ENCODE measurements around the gene CNKSR3. TPM values are rescaled to one million over a fixed set of nuclear protein-coding genes. Genes with fewer than 3 reads are reported as not detected.

Gene CNKSR3
- total RNA-seq, 1 donor: 2.4 TPM

DNA sequence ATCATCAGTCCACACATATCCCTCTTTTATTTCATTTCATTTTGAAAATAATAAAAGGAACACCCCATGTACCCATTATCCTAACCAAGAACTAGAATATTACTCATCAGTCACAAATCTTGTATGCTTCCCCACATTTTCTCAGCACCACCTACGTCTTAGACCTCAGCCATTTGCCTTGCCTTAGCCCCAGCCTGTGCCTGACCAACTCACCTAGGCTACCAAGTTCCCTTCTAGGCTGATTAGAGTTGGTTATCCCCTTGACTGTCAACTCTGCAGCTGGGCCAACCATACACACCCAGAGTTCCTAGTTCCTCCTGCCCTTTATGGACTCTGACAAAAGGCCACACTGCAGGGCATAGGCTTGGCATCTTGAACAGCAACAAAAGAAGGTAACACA is 120.5 kb downstream of the CNKSR3 start:
- DNase-seq (ENCODE audit: low read depth in 2 of 3, low spot score in 2 of 3): no peak

DNA sequence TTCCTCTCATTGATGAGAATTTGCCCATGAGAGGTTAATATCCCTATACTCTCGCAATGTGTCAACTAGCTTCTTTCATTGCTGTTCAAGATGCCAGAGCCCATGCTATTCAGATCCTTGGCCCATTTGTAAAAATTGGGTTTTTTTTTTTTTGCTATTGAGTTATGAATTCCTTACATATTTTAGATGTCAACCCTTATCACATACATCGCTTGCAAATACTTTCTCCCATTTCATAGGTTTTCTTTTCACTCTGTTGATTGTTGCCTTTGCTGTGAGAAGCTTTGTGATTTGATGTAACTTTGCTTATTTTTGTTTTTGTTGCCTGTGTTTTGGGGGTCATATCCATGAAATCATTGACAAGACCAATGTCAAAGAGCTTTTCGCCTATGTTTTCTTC is 121.7 kb downstream of the CNKSR3 start:
- DNase-seq (ENCODE audit: low read depth in 2 of 3, low spot score in 2 of 3): no peak

DNA sequence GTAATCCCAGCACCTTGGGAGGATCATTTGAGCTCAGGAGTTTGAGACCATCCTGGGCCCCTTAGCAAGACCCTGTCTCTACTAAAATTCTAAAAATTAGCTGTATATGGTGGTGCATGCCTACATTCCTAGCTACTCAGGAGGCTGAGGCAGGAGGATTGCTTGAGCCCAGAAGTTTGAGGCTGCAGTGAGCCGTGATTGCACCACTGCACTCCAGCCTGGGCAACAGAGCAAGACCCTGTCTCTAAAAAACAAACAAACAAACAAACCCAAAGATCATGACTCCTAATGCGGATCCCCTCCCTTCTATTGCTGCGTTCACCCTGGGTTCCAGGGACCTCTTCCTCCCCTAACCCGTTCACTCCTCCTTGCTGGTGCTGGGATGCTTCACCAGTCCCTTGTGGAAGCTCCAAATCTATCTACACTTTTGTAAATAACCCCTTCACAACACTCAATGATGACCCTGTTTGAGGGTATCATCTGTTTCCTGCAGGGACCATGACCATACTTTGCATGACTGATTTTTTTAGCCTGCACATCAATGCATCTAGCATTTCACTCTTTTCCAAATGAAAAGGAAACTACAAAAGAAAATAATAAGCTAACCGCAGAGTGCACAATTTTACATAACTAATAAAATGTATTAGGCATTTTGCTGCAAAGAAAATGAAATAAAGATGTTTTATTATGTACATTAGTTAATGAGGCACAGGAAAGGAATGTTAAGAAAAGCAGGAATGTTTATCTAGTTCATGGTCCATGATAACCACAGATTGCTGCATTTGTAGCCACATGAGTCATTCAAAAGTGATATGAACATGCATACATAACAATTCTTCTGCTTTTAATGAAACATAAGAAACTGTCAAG is 123.4 kb downstream of the CNKSR3 start:
- DNase-seq (ENCODE audit: low read depth in 2 of 3, low spot score in 2 of 3): no peak

DNA sequence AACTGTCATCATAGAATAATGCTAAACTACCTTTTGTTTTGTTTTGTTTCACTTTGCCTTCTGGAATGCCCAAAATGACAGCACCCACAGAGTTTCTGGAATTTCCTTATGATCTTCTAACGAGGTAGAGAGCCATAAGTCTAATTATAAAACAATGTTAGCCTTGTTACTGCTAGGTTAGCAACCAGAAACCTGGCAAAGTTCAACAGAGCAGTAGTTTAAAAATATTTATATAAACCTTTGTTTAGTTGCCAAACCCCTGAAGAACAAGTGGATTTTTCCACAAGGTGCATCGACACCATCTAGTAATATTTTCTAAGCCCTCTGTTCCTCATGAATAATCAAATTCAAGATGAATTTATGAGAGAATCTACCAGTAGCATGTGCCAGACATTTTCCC is 126.3 kb downstream of the CNKSR3 start:
- no peak for DNase-seq (ENCODE audit: low read depth in 2 of 3, low spot score in 2 of 3)

DNA sequence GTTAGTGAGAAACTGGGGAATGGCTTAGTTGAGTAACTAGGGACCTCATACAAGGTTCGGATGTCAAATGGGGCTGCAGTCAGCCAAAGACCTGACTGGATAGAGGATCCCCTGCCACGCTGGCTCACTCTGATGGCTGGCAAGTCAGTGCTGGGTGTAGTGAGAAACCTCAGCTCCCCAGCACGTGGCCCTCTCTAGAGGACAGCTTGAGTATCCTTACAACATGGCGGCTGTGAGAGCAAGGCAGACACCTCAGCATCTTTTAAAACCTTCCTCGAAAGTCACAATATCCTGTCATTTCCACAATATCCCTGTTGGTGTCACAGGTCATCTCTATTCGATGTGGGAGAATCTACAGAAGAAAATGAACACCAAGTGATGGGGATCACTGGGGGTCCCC is 127.2 kb downstream of the CNKSR3 start:
- no peak for DNase-seq (ENCODE audit: low read depth in 2 of 3, low spot score in 2 of 3)

DNA sequence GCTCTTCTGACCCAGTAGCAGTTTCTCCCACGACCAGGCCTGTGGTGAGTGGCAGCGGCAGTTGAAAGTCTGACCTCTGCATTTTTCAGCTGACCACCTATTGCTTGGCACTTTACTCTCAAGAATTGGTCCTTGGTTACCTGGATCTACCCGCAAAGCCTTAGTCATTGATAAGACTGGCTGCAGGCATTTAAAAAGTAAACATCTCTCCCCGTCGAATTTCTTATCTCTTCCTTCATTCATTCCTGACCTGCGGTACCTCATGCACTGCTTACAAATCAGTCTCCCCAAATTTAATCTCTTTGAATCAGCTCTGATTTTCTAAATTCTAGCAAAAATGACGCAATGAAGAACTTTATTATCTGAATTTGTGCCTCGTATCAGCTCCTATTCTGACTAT is 127.7 kb downstream of the CNKSR3 start:
- DNase-seq (ENCODE audit: low read depth in 2 of 3, low spot score in 2 of 3): no peak

DNA sequence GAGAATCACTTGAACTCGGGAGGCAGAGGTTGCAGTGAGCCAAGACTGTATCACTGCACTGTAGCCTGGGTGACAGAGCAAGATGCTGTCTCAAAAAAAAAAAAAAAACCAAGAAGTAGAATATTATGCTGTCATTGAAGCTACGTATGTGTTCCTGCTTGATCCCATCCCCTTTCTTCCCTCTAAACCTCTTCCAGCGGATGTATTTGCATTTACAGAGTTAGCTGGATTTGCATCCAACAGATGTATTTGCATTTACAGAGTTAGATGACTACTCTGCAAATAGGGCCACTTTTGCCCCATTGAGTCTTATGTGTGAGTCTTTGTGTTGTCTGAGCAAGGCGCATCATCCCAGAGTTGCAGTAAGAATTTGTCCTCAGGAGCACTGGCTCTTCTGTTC is 128.9 kb downstream of the CNKSR3 start:
- DNase-seq (ENCODE audit: low read depth in 2 of 3, low spot score in 2 of 3): no peak

DNA sequence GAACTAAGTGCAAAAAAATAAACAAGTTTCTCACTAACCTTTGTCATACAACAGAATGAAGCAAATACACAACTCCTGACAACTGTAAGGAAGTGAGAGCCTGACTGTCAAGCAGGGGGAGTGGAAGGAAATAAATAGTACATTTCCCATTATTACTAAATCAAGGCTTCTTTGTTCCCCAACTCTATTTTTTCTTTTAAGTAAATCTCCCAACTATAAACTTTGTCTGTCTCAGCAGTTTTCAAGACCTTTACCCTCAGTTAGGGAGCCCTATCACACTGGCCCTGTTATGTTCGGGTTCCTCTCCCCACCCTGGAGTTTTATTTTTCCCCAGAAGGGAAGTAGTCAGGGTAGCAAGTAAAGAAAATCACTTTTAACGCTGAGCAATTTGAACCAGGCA is 129.7 kb downstream of the CNKSR3 start:
- no peak for DNase-seq (ENCODE audit: low read depth in 2 of 3, low spot score in 2 of 3)

DNA sequence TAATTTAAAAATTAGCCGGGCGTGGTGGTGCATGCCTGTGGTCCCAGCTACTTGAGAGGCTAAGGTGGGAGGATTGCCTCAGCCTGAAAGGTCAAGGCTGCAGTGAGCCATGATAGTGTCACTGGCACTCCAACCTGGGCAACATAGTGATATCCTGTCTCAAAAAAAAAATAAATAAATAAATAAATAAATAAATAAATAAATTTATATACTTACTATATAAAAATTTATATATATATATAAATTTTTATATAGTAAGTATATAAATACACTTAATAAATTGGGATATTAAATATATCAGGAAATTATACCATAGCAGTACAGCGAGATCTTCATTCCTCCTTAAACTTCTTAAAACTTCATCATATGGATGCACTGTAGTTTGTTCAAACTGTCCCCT is 130.9 kb downstream of the CNKSR3 start:
- DNase-seq (ENCODE audit: low read depth in 2 of 3, low spot score in 2 of 3): no peak

DNA sequence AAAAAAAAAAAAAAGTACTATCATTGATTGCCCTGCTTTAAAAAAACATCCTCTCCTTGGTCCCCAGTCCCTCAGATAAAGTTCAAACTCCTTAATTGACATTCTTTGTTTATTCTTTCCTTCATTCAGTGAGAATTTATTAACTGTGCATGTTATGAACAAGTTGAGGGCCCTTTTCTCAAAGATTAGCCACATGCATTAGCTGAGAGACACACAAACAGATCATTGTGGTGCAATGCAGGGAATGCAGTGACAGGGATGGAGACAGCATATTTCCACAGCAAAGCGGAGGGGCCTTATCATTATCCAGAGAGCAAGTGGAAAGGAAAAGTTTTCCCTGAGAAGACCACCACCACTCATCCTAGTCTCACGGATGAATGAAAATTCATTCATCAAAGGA is 132.0 kb downstream of the CNKSR3 start:
- DNase-seq (ENCODE audit: low read depth in 2 of 3, low spot score in 2 of 3): no peak

DNA sequence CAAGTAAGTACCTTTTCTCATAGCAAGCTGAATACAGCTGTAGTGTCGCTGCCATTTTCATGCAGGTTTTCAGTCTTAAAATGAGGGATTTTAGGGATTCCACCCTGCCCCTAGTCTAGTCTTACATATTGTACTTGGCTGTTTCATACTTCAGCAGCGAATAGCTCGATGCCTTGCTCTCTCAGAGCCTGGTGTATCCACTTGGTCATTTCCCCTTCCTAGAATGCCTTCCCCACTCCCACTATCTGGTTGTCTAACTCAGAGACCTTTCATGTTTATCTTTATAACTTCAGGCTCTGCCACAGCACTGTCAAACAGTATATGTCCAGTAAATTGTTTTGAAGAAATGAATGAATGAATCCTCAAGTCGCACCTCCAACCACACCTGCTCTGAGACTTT is 132.8 kb downstream of the CNKSR3 start:
- no peak for DNase-seq (ENCODE audit: low read depth in 2 of 3, low spot score in 2 of 3)

DNA sequence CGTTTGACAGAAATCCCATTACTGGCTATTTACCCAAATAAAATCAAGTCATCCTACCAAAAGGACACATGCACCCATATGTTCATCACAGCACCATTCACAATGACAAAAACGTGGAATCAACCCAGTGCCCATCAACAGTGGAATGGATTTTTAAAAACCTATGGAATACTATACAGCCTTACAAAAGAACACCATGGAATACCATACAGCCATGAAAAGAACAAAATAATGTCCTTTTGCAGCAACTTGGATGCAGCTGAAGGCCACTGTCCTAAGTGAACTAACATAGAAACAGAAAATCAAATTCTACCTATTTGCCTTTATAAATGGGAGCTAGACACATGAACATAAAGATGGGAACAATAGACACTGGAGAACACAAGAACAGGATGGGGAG is 136.5 kb downstream of the CNKSR3 start:
- DNase-seq (ENCODE audit: low read depth in 2 of 3, low spot score in 2 of 3): no peak

DNA sequence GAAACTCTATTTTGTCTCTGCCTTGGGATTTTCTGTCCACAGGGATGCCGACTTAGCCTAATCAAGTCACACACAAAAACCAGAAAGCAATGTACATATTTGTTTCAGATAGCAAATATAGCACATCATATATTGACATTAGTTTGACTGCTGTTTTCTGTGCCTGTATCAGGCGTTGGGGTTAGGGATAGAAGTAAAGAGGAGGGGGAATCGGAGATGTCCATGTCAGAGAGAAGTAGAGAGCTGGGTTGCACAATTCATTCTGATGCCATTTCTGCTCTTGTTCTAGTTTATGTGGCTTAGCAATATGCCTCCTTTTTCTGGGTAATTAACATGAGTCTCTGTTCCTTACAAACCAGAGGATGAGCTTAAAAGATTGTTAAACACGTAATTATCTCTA is 139.2 kb downstream of the CNKSR3 start:
- DNase-seq (ENCODE audit: low read depth in 2 of 3, low spot score in 2 of 3): no peak

DNA sequence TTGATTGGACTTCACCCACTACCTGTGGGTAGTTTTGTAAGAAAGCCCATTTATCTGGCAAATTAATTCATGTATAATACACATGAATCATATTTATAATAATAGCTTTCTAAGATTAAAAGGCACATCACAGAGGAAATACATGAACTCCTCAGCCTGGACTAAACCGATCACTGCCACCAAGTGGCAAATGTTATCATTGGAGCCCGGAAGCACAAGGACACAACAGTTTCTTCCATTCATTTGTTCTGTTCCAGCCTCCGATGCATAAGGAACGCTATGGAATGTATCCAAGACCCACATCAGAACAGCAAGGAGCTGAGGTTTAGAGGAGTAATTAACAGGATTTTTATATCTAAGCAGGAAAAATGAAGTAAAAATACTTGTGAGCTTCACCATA is 139.9 kb downstream of the CNKSR3 start:
- peak in 2 of 3 donors; percentile 28 to 67 for DNase-seq (ENCODE audit: low read depth in 2 of 3, low spot score in 2 of 3)

DNA sequence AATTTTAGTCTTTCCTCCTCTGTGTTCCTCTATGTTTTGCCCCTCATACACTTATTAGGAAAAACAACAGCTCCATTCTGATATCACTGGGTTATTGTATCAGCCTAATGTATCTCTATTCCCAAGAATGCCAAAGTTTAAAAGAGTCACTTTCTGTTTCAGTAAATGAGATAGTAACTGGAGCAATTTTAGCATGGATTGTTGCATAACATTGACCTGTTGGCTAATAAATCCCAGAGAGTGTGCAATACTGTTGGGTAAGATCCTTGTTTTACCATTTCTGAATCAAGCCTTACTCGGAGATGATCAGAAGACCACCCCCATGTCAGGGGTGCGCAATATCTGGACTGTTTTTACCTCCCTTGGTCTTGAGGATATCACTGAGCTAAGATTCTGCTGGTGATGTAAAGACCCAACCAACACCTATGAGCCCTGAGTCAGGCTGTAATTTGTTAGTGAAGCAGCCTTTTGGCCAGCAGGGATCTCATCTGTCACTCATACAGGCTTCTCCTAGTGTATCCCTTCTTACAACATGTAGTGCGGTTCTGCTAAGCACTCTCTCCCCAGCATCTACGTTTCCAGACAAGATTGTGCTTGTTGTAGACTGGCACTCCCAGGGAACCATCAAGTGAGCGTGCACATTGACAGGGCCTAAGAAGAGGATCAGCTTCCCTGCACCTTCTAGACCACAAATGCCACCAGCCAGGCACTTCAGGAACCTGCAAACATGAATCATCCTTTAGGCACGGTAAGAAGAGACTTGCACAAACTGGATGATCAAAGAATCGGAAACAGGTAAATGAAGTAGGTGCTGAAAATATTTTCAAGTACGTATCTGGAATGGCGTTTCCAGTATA is 142.4 kb downstream of the CNKSR3 start:
- no peak for DNase-seq (ENCODE audit: low read depth in 2 of 3, low spot score in 2 of 3)

DNA sequence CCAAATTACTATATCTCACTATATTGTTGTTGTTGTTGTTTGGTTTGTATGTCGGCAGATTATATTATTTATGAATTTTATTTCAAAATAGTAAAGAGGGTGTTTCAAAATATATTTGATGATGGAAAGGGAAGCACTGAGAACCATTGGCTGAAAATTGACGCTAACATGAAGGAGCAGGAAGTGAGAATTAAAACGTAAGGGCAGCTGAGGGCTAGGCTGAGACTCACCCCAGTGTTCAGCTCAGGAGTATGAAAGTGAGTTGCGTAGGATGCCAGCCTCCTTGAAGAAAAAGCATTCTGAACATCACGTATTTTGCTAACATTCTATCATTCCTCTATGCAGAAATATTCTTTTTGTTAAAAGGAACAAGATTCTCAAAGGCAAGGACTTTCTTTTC is 143.1 kb downstream of the CNKSR3 start:
- no peak for DNase-seq (ENCODE audit: low read depth in 2 of 3, low spot score in 2 of 3)

DNA sequence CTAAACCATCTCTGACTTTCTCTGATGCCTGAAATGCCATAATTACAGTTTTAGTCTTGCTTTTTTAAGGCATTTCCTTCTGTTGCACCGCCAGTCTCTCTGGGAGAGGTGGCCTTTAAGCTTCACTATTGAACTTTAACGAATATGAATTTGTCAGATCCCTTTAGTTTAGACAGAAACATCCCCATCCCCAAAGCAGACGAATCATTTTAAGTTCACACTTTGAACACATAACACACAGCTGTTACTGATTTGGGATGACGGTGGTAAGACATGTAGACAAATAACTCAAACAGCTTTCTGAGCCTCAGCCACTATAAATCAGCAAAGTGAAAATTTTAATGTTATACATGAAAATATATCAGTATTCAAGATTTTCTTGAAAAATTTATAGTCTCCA is 146.7 kb downstream of the CNKSR3 start:
- DNase-seq (ENCODE audit: low read depth in 2 of 3, low spot score in 2 of 3): no peak

DNA sequence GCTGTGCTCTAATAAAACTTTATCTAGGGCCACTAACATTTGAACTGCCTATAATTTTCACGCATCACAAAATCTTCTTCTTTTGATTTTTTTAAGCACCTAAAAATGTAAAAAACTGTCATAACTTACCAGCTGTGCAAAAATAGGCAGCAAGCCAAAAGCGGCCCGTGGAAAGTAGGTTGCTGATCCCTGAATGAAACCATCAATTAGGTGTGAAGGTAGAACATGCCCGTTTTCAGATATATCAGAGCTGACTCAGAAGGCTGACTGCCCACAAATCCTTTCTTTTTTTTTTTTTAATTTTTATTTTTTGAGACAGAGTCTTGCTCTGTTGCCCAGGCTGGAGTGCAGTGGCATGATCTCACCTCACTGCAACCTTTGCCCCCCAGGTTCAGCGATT is 149.0 kb downstream of the CNKSR3 start:
- DNase-seq (ENCODE audit: low read depth in 2 of 3, low spot score in 2 of 3): no peak

DNA sequence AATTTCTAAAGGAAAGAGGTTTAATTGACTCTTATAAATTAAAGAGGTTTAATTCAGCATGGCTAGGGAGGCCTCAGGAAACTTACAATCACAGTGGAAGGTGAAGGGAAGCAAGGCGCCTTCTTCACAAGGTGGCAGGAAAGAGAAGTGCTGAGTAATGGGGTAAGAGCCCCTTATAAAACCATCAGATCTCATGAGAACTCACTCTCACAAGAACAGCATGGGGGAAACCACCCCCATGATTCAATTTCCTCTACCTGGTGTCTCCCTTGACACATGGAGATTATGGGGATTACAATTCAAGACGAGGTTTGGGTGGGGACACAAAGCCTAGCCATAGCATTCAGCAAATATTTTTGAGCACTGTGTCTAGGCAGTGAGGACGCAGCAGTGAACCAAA is 150.0 kb downstream of the CNKSR3 start:
- peak in 2 of 3 donors; percentile 19 to 44 for DNase-seq (ENCODE audit: low read depth in 2 of 3, low spot score in 2 of 3)

DNA sequence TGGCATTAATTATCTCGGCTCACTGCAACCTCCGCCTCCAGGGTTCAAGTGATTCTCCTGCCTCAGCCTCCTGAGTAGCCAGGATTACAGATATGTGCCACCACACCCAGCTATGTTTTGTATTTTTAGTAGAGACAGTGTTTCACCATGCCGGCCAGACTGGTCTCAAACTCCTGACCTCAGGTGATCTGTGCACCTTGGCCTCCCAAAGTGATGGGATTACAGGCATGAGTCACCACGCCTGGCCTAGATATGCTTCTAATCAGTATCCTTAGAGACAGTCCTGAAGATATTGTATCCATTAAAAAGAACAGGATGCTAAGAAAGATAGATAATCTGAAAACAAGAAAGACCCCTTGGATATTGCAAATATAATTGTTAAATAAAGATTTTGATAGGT is 150.8 kb downstream of the CNKSR3 start:
- no peak for DNase-seq (ENCODE audit: low read depth in 2 of 3, low spot score in 2 of 3)

DNA sequence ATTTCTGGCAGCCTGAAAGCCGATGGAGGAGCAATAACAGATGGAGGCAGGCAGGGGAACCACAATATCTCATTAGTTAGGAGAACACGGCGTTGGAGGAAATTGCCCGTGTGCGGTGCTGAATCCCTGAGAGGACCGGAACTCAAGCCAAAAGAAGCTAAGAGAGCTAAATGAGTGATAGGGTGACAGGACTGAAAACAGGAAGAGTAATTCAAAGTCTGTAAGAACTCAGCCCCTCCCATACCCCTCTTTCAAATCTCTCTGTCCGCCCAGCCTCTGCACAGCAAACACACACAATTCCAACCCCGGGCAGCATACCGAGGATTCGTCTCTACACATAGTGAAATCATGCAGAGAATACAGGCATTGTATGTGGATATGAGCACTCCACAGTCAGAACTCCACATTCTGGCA is 151.3 kb downstream of the CNKSR3 start:
- DNase-seq (ENCODE audit: low read depth in 2 of 3, low spot score in 2 of 3): peak in 2 of 3 donors; percentile 24 to 44

DNA sequence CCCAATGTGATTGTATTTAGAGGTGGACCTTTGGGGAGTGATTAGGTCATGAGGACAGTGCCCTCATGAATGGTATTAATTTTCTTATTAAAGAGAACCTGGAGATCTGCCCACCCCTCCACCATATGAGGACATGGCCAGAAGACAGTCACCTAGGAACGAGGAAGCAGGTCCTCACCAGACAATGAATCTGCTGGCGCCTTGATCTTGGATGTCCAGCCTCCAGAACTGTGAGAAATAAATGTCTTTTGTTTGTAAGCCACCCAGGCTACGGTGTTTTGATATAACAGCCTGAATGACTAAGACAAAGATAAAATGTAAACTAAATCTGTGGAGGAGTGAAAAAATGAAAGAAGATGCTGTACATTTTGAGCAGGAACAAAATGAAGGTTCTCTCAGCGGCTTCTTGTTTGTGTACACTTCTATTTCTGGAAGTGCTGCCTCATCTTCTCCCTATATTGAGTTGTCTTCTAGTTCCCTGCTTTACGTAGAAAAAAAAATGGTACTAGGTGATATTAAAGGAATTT is 152.4 kb downstream of the CNKSR3 start:
- DNase-seq (ENCODE audit: low read depth in 2 of 3, low spot score in 2 of 3): no peak
